ENCODE results near the gene PGBD5. TPM values are rescaled to one million over a fixed set of nuclear protein-coding genes. Genes with fewer than 3 reads are reported as not detected.
A peak's percentile ranks its signal among the peaks of the same experiment; 100 is the strongest.

PGBD5 gene
- total and polyA plus RNA-seq, 2 of the 13 experiments (the other 11 are each of a cell fraction or from before 2014, with no cell fraction given) = 0.04 to 0.13 TPM

- TF ChIP-seq, protein P1, sequence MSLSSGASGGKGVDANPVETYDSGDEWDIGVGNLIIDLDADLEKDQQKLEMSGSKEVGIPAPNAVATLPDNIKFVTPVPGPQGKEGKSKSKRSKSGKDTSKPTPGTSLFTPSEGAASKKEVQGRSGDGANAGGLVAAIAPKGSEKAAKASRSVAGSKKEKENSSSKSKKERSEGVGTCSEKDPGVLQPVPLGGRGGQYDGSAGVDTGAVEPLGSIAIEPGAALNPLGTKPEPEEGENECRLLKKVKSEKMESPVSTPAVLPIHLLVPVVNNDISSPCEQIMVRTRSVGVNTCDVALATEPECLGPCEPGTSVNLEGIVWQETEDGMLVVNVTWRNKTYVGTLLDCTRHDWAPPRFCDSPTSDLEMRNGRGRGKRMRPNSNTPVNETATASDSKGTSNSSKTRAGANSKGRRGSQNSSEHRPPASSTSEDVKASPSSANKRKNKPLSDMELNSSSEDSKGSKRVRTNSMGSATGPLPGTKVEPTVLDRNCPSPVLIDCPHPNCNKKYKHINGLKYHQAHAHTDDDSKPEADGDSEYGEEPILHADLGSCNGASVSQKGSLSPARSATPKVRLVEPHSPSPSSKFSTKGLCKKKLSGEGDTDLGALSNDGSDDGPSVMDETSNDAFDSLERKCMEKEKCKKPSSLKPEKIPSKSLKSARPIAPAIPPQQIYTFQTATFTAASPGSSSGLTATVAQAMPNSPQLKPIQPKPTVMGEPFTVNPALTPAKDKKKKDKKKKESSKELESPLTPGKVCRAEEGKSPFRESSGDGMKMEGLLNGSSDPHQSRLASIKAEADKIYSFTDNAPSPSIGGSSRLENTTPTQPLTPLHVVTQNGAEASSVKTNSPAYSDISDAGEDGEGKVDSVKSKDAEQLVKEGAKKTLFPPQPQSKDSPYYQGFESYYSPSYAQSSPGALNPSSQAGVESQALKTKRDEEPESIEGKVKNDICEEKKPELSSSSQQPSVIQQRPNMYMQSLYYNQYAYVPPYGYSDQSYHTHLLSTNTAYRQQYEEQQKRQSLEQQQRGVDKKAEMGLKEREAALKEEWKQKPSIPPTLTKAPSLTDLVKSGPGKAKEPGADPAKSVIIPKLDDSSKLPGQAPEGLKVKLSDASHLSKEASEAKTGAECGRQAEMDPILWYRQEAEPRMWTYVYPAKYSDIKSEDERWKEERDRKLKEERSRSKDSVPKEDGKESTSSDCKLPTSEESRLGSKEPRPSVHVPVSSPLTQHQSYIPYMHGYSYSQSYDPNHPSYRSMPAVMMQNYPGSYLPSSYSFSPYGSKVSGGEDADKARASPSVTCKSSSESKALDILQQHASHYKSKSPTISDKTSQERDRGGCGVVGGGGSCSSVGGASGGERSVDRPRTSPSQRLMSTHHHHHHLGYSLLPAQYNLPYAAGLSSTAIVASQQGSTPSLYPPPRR (CRISPR knock-in tag; IDR thresholded peaks at IDR 0.05; ENCODE audit: borderline replicate concordance) = no peak
- no peak for TF ChIP-seq ZNF30 (CRISPR knock-in tag; IDR thresholded peaks at IDR 0.05)
- no peak for TF ChIP-seq MLLT10 (CRISPR knock-in tag; IDR thresholded peaks at IDR 0.05)
- TF ChIP-seq MTA3 (CRISPR knock-in tag; IDR thresholded peaks at IDR 0.05) = peak; percentile 92; the same call in 1 of the 2 replicates
- TF ChIP-seq PHF8 (CRISPR knock-in tag; IDR thresholded peaks at IDR 0.05) = 0 out of 2 replicates have a peak, but pooled peaks have one; percentile 46
- TF ChIP-seq SP4 (CRISPR knock-in tag; IDR thresholded peaks at IDR 0.05) = peak; percentile 56; the same call in 1 of the 2 replicates
- peak; percentile 95; the same call in 1 of the 2 replicates for TF ChIP-seq SIN3A (IDR thresholded peaks at IDR 0.05; ENCODE audit: borderline replicate concordance, low read depth, low read length)
- no peak for TF ChIP-seq ZNF234 (CRISPR knock-in tag; conservative IDR thresholded peaks at IDR 0.05)
- peak; percentile 75; the same call in 1 of the 2 replicates for TF ChIP-seq RFXANK (CRISPR knock-in tag; IDR thresholded peaks at IDR 0.05)
- TF ChIP-seq, protein P2, sequence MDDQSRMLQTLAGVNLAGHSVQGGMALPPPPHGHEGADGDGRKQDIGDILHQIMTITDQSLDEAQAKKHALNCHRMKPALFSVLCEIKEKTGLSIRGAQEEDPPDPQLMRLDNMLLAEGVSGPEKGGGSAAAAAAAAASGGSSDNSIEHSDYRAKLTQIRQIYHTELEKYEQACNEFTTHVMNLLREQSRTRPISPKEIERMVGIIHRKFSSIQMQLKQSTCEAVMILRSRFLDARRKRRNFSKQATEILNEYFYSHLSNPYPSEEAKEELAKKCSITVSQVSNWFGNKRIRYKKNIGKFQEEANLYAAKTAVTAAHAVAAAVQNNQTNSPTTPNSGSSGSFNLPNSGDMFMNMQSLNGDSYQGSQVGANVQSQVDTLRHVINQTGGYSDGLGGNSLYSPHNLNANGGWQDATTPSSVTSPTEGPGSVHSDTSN (CRISPR knock-in tag; IDR thresholded peaks at IDR 0.05; ENCODE audit: borderline replicate concordance) = peak; percentile 85; the same call in 1 of the 2 replicates
- peak; percentile 85 for TF ChIP-seq ZNF589 (CRISPR knock-in tag; conservative IDR thresholded peaks at IDR 0.05)
- 0 out of 2 replicates have a peak, but pooled peaks have one; percentile 35 for TF ChIP-seq GLI4 (CRISPR knock-in tag; IDR thresholded peaks at IDR 0.05; ENCODE audit: borderline replicate concordance)
- TF ChIP-seq STAT5B (CRISPR knock-in tag; IDR thresholded peaks at IDR 0.05) = peak; percentile 91; the same call in 1 of the 2 replicates
- no peak for TF ChIP-seq MATR3 (CRISPR knock-in tag; IDR thresholded peaks at IDR 0.05)
- TF ChIP-seq MXI1 (IDR thresholded peaks at IDR 0.05; ENCODE audit: borderline replicate concordance, low read depth, low read length) = peak; percentile 97
- TF ChIP-seq, protein P3, sequence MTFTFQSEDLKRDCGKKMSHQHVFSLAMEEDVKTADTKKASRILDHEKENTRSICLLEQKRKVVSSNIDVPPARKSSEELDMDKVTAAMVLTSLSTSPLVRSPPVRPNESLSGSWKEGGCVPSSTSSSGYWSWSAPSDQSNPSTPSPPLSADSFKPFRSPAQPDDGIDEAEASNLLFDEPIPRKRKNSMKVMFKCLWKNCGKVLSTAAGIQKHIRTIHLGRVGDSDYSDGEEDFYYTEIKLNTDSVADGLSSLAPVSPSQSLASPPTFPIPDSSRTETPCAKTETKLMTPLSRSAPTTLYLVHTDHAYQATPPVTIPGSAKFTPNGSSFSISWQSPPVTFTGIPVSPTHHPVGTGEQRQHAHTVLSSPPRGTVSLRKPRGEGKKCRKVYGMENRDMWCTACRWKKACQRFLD (CRISPR knock-in tag; IDR thresholded peaks at IDR 0.05; ENCODE audit: borderline replicate concordance) = 0 out of 2 replicates have a peak, but pooled peaks have one; percentile 79
- peak; percentile 71; the same call in 1 of the 2 replicates for TF ChIP-seq TFDP1 (CRISPR knock-in tag; IDR thresholded peaks at IDR 0.05; ENCODE audit: borderline replicate concordance)
- peak; percentile 95 for TF ChIP-seq ZNF800 (CRISPR knock-in tag; IDR thresholded peaks at IDR 0.05)
Measured at GRCh38 chr1:230426246-230427093, at the start of gene PGBD5 (continued).
